Ovary (tissue), 3 donors: ENCODE data around the gene MAD1L1.

Source experiments
- CTCF ChIP-seq, 3 donors: fragments of 450-650 bp in 2 of 3; fragments of 200-600 bp in 1 of 3; IDR thresholded peaks; one replicate each; pipeline versions ENCODE4 v1.5.1 to v1.8.0; 2016 to 2022; ENCODE audit warnings: antibody characterized with exemption in 3 of 3, mild to moderate bottlenecking in 1 of 3
- POLR2A ChIP-seq: fragments of 450-650 bp; IDR thresholded peaks from one replicate; pipeline ENCODE4 v1.6.1; 2017; ENCODE audit warnings: antibody characterized with exemption, mild to moderate bottlenecking, moderate library complexity
- donor health status: DM: no; HTN: no; CAD: no.

GRCh38 chr7:1856161-1856887, 376.4 kb downstream of the MAD1L1 start:
- TF ChIP-seq CTCF (IDR thresholded peaks at IDR 0.05) = no peak
- TF ChIP-seq POLR2A = no peak
